Activated CD4-positive, CD25-positive, alpha-beta regulatory T cell (primary cell): ENCODE data around the gene TGFB1.
"Not testable (repeated sequence)": the region's sequence is repeated elsewhere in the genome, so short reads cannot be mapped to it uniquely, and the experiment has no call there.

ENCODE experiments used
- DNase-seq, 4 experiments: peaks; one replicate each; lab custom pipeline; 2025; lab: John Stamatoyannopoulos, UW

TGFB1 gene

DNA sequence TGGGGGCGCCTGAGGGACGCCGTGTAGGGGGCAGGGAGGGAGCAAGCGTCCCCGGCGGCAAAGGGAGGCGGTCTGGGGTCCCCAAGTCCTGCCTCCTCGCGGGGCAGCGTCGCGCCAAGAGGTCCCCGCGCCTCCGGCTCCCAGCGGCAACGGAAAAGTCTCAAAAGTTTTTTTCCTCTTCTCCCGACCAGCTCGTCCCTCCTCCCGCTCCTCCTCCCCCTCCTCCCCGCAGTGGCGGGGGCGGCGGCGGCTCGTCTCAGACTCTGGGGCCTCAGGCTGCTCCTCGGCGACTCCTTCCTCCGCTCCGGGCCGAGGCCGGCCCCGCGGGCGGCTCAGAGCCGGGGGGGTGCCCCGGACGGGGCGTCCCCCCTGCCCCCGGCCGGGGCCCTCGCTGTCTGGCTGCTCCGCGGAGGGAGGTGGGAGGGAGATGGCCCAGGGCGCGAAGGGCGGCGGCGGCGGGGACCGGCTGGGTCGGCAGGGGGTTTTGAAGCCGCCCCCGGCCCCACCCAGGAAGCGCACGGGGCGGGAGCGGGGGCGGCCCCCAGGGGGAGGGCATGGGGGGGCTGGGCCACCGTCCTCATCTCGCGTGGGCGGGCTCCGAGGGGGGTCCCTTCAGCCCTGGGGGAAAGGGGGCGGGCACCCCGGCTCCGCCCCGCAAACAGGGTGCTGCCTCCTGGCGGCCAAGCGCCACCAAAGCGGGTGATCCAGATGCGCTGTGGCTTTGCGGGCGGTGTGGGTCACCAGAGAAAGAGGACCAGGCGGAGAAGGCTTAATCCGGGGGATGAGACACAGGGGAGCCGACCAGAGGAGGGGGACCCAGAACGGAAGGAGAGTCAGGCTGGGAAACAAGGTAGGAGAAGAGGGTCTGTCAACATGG lies at the start of gene TGFB1:
Gene TGFB1, minus strand, starts transcription at position 457 of the 877 bp plus-strand sequence. CDS start 878 bp downstream, outside the sequence.
- peak; percentile 69 to 93 (median 89) for DNase-seq

DNA sequence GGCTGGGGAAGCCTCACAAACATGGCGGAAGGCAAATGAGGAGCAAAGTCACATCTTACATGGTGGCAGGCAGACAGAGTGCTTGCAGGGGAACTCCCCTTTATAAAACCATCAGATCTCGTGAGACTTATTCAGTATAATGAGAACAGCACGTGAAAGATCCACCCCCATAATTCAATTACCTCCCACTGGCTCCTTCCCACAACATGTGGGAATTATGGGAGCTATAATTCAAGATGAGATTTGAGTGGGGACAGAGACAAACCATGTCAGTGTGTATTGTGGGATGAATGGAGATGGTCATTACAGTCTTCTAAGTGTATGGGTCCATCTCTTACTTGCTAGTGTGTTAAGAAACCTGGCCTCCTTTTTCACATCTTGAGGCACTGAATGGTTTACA lies 48.3 kb upstream of the TGFB1 start:
- no peak for DNase-seq

DNA sequence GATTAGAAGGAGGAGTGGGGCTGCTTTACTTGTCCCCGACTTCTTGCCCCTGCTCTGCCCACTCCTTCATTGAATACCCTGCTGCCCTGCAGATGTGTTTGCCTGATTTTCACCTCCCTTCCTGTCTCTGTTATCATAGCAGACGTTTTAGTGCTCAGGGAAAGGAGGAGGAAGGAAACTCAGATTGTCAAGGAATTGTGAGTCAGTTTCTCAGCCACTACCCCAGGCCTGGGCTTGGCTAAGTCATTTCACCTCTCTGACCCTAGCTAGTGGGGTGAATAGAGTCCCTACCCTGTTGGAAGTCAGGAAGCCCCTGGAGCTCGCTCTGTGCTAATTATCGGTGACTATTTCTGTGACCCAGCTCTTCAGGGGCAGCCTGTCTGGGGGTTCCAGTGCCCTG lies 47.8 kb upstream of the TGFB1 start:
- no peak for DNase-seq

DNA sequence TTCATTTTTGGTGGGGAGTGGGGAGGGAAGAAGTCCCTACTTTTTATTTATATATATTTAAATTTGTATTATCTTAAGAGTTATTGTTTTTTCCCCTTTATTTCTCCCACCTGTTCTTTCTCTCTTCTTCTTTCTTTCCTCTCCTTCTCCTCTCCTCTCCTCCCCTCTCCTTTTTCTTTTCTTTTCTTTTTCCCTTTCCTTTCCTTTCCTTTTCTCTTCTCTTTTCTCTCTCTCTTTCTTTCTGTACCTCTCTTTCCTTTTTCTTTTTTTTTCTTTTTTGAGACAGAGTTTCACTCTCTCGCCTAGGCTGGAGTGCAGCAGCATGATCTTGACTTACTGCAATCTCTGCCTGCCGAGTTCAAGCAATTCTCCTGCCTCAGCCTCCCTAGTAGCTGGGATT lies 45.8 kb upstream of the TGFB1 start:
- DNase-seq: no peak

DNA sequence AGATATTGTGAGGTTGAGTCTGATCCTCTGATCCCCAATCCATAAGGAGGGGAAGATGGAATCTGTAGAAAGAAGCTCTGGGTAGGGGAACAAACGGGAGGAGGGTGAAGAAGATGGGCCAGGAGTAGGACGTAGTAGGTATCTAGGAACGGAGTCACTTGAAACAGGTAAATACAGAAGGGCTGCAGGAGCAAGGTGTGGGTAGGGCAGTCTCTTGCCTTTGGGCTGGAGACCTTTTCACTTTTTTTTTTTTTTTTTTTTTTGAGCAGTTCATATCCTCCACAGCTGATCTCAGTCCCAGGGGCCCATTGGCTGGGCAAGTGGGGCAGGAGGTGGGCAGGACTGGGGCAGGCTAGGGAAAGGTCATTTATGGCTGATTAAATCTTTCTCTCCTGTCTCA lies 45.4 kb upstream of the TGFB1 start:
- DNase-seq: no peak

DNA sequence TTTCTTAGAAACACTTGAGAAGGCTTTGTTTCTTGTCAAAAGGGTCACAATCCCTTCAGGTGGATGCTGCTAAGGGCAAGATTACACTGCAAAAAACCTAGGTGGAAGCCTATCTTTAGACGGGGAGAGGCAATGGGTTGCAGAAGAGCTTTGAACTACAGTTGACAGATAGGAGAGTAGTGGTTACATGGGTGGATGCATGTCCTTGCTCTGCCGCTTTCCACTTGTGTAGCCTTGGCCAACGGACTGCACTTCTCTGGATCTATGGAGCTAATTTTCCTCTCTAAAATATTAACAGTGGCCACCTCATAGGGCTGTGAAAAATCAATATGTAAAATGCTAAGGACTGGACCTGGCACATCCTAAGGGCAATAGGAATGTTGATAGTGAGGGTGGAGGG lies 44.9 kb upstream of the TGFB1 start:
- DNase-seq: no peak

DNA sequence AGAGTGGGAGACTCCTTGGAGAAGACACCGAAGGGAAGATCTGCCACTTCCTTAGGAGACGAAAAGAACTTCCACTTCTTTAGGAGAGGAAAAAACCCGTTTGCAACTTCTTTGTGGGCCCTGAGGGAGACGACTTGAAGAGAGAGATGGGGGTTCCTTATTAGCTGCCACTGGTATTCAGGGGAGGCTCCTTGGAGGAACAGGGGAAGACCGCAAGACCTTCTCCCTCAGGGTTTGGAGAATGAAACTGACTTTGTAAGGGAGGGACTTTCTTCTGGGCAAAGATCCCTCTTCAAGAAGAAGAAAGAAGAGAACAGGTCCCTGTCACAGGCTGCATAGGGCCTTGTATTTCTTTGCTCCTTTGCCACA lies 44.3 kb upstream of the TGFB1 start:
- no peak for DNase-seq

DNA sequence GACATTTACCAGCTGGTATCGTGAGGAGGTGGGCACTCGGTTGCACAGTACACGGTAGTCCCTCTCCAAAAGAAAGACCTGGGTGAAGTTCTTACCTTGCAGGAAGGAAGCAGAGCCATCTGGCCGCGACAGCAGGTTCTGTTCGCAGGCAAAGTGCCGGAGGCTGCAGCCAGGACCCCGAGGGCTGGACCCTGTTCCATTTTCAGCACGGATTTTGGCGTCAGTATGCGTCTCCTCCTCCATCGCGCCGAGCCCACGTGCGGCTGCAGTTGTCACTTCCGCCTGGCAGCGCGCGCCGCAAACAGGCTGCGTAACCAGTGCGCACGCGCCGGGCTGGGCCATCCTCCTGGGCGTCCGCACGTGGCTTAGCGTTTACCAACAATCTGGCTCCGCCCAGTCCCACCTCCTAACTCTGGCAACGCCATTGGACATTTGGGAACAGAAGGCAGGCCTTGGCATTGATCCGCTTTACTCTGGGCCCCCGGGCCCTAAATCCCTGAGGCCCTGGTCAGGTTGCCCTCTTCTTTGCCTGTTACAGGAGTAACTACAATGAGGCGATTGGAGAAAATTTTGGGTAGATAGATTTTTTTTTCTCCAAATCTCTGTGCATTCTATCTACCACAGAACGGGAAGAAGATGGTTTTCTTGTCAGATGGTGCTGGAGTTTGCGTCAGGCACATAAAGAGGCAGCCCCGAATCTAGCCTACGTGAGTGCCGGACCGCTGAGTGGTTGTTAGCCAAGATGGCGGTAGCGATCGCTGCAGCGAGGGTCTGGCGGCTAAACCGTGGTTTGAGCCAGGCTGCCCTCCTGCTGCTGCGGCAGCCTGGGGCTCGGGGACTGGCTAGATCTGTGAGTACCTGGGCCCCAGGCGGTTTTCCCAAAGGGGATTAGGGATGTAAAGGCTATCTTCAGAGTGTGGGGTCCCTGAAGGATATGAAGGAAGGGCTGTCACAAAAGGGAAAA lies 43.6 kb upstream of the TGFB1 start, which contains the start of the genes BCKDHA and EXOSC5:
Gene BCKDHA, plus strand, starts transcription at position 733 of the 964 bp plus-strand sequence. Its CDS starts 10 bp downstream, at position 743.
Gene EXOSC5, minus strand, starts transcription at position 274 of the 964 bp plus-strand sequence. Its CDS starts 31 bp downstream, at position 243.
- peak; percentile 85 to 98 (median 96) for DNase-seq

DNA sequence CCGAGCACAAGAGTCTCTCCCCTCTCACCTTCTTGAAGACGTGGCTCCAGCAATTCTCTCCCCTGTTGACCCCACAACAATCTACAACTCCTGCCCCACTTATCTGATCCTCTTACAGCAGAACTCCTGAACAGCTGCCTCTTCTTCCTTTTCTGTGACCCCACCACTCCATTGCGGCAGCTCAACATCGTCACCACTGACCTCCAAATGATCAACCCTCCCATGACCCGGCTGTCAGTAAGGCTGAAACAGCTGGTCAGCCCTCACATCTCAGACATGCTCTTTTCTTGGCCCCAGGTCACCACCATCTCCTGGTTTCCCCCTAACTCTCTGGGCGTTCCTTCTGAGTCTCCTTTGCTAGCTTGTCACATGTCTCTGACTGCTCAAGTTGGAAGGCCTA lies 41.6 kb upstream of the TGFB1 start:
- DNase-seq: no peak

DNA sequence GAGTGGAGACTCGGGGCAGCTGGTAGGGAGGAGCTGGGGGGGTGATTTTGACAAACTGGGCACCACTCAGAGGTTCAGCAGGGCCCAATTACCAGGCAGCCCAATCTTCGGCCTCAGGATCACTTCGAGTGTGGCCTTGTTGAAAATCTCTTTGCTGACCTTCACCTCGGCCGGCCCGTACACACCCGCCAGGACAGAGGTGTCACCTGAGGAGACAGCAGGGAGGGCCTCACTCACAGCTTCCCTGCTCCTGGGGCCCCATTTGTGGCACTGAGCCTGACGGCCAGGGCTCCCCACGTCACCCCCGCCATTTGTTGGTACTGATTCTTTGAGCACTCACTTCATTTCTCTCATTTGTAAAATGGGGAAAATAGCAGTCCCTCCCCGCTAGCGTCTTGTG lies 39.1 kb upstream of the TGFB1 start:
- no peak for DNase-seq

DNA sequence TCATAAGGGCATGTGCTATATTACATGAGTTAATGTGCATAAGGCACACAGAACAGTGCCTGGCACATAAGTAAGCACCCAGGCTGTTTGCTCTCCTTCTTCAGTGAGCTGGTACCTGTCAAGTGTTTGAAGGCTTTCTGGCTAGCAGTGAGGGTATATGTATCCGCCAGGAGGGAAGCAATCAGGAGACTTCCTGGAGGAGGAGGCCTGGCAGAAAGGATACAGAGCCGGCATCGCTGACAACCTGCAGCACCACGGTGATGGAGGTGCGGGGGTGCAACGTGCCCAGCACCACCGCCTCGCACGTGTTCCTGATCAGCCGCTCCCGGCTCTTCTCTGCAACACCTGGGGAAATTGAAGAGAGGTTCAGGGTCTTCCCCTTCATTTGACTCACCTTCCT lies 37.9 kb upstream of the TGFB1 start:
- no peak for DNase-seq

DNA sequence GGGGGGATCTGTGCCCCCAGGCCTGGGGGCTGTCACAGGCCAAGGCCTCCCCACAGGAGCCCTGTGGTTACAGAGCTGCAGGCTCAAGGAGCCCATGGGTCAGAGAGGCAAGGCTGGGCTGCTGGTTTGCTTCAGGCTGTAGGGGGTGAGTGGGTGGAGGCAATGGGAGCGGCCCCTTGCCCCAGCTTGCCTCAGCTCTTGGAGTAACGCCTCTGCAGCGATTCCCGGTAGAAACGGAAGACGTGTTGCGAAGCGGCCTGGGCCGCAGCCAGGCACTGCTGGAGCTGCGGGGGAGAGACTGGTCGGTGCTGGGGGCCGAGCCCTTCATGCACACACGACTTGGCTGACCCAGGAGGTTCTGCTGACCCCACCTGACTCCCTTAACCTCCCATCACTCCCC lies 32.7 kb upstream of the TGFB1 start:
- no peak for DNase-seq

DNA sequence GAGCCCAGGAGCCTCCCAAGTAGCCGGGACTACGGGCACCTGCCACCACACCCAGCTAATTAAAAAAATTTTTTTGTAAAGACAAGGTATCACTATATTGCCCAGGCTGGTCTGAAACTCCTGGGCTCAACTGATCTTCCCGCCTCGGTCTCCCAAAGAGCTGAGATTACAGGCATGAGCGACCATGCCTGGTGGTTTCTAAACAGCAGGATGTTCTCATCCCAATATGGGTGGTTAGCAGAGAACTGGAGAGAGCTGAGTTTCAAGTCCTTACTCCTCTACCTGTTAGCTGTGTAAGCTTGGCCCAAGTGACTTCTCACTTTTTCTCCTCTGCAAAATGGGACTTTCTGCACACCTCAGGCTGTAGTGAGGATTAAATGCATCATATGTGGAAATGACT lies 30.6 kb upstream of the TGFB1 start:
- DNase-seq: no peak

DNA sequence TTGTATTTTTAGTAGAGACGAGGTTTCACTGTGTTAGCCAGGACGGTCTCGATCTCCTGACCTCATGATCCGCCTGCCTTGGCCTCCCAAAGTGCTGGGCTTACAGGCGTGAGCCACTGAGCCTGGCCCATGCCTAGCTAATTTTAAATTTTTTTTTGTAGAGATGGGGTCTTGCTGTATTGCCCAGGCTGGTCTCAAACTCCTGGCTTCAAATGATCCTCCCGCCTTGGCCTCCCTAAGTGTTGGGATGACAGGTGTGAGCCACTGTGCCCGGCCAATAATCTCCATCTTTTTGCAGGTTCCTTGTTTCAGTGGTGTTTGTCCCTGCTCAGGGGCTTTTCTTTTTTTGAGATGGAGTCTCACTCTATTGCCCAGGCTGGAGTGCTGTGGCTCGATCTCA lies 27.8 kb upstream of the TGFB1 start:
- DNase-seq: not testable (repeated sequence)

DNA sequence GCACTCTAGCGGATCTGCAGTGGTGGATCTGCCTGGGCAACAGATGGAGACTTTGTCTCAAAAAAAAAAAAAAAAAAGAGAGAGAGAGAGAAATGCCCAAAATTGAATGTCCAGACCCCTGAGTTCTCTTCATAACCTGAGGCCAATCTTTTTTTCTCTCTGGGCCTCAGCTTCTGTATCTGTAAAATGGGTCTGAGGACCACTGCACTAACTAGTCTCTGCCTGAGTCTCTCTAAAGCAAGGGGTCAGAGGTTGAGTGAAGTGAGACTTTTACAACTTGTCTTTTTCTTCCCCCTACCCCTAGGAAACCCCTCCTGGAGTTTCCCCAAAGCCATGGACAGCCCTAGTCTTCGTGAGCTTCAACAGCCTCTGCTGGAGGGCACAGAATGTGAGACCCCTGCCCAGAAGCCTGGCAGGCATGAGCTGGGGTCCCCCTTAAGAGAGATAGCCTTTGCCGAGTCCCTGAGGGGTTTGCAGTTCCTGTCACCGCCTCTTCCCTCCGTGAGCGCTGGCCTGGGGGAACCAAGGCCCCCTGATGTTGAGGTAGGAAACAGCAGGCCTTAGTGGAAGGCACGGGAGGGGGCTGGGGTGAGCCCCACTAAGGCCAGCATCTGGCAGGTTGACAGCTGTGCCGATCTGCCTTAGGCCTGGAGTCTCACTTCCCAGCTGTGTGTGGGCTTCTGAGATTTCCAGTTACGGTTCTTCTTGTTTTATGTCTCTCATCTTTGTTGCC lies 24.4 kb upstream of the TGFB1 start:
- no peak for DNase-seq

DNA sequence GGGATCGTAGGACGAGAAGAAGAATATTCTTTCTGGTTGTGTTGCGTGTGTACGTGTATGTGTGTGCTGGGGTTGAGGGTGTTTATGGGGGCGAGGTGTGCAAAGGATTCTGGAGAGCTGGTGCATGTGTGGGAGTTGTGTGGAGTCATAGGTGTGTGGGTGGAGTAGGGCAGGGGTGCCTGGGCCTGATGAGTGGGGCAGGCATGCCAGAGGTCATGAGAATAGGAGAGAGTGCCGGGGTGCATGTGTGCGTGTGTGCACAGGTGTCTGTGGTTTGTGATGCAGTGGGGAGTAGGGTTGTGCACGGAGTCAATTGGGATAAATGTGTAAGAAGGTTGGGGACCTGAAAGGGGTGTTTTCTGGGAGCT lies 23.3 kb upstream of the TGFB1 start:
- DNase-seq: no peak

DNA sequence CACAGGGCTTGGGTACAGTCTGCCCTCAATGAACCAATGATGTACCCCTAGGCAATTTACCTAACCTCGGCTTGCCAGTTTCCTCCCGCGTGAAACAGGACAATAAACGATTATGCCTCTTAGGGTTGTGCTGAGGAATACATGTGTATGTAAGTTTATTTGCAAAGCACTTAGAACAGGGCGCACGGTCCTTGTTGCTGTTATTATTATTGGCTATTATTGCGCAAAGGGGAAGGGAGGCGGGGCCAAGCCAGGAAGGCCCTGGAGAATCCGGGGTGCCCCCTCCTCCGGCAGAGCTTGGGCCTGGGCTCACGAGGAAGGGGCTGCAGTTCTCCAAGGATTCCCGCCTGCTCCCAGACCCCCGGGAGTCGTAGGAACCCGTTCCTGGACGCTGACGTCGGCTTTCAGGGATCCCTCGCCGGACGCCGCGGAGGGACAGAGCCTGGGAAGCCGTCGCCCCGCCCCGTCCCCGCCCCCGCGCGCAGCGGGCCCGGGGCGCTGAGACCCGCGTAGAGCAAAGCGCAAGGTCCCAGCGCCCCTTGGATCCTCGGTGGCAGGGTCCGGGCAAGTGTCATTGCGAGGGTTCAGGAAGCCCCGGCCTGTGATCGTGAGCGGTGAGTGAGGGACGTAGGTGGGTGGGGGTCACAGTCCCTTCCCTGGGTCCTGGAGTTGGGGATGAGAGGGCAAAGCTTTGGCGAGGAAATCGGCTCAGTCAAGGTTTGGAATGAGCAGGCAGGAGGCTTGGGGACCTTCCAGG lies 22.7 kb upstream of the TGFB1 start, which contains the start of gene TMEM91:
Gene TMEM91, plus strand, starts transcription at position 293 of the 757 bp plus-strand sequence. CDS start 1,777 bp downstream, outside the sequence.
- no peak for DNase-seq

DNA sequence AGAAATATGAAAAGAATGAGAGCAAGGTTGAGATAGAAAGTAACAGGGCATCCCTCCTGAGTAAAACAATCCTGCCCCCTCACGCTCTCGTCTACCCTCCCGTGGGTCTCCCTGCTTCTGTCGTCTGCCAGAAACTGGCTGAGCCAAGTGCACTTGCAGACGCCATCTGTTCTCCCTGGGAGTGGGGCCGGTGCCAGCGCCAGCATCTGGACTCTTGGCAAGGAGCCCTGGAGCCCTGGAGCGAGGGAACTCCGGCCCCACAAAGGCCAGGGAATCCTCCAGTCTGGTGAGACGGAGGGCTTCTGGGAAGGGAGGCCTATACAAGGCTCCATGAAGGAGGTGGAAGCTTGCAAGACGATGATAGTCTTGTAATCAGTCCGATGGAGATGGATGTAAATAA lies 20.3 kb upstream of the TGFB1 start:
- no peak for DNase-seq

DNA sequence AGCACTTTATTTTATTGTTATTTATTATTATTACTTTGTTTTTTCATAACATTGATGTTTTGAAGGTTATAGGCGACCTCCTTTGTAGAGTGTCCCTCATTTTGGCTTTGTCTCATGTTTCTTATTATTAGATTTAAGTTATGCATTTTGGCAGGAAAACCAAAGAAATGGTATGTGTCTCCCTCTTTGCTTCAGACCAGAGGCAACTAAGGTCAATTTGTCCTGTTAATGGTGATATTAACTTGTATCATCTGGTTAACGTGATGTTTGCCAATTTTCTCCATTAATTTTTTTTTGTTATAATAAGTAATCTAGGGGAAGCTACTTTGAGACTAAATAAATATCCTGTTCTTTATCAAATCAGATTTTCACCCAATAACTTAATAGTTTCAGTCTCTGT lies 18.8 kb upstream of the TGFB1 start:
- DNase-seq: no peak

DNA sequence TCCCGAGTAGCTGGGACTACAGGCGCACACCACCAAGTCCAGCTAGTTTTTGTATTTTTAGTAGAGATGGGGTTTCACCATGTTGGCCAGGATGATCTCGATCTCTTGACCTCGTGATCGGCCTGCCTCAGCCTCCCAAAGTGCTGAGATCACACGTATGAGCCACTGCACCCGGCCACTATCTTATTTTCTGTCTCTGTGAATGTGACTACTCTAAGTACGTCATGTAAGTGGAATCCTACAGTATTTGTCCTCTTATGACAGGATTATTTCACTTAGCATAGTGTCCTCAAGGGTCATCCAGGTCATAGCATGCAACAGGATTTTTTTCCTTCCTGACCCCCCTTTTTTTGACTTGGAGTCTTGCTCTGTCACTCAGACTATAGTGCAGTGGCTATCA lies 17.8 kb upstream of the TGFB1 start:
- DNase-seq: no peak

DNA sequence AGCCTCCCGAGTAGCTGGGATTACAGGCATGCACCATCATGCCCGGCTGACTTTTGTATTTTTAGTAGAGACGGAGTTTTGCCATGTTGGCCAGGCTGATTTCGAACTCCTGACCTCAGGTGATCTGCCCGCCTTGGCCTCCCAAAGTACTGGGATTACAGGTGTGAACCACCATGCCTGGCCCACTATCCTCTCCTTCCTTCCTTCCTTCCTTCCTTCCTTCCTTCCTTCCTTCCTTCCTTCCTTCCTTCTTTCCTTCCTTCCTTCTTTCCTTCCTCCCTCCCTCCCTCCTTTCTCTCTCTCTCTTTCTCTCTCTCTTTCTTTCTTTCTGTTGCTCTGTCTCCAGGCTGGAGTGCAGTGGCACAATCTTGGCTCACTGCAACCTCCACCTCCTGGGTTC lies 17.4 kb upstream of the TGFB1 start:
- DNase-seq: not testable (repeated sequence)
